HL-60/S4 treated with retinoic acid at 250 ng/mL for 4 days and 3 days (cell line): ENCODE data around the gene YJU2.

Source experiments
- in situ Hi-C: fragments of 300-500 bp; cut with MboI; formaldehyde crosslinking; loops from 2 replicates; pipeline ENCODE4 v1.7.0; 2022; ENCODE audit warnings: low sequenced_read_pairs

Gene YJU2

DNA sequence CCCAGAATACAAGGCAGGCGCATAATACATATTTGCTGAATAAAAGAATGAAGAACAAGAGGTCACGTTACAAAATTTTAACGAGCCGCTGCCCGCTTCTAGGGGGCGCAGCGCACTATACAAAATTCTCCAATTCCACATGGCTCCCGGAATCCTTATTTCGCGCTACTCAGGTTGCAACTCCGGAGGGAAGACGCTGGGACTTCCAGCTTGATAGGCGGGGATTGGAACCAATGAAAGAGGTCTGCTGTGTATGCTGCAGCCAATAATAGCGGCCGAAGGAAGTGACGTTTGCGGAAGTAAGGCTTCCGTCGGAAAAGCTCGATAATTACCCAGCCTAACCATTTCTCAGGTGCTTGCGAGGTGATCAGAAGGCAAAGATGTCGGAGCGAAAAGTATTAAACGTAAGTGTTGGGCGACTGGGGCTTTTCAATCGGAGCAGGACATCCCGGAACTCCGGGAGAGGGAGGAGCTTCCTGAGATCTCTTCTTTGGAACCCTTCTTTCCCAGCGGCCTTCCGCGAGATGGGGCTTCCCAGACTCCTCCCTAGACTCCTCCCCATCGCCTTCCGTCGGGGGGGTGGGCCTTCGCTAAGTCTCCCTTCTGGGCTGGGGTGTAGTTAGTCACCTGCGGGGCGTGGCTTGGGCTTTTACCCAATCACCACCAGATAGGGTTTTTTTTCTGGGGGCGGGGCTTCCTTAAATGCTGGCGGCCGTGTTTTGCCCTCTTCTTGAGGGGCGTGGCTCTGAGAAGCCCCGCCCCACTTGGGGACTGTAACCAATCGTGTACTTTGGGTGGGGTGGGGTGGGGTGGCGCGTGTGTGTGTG, at the start of gene YJU2:
Gene YJU2, plus strand, starts transcription at position 314 of the 827 bp plus-strand sequence. Its CDS starts 67 bp downstream, at position 381.
- in situ Hi-C loops, result no loop called here

DNA sequence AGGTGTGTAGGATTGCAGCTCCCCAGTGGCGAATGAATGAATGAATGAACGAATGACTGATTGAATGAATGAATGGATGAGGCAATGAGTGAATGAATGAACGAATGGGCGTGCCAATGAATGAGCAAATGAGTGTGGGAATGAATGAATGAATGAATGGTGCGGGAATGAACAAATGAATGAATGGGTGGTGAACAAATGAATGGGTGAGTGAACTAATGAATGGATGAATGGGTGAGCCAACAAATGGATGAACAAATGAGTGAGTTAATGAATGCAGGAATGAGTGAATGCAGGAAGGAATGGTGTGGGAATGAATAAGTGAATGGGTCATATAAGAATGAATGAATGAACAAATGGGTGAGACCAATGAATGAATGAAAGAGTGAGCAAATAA, 49.7 kb upstream of the YJU2 start:
- in situ Hi-C loops, result no loop called here

DNA sequence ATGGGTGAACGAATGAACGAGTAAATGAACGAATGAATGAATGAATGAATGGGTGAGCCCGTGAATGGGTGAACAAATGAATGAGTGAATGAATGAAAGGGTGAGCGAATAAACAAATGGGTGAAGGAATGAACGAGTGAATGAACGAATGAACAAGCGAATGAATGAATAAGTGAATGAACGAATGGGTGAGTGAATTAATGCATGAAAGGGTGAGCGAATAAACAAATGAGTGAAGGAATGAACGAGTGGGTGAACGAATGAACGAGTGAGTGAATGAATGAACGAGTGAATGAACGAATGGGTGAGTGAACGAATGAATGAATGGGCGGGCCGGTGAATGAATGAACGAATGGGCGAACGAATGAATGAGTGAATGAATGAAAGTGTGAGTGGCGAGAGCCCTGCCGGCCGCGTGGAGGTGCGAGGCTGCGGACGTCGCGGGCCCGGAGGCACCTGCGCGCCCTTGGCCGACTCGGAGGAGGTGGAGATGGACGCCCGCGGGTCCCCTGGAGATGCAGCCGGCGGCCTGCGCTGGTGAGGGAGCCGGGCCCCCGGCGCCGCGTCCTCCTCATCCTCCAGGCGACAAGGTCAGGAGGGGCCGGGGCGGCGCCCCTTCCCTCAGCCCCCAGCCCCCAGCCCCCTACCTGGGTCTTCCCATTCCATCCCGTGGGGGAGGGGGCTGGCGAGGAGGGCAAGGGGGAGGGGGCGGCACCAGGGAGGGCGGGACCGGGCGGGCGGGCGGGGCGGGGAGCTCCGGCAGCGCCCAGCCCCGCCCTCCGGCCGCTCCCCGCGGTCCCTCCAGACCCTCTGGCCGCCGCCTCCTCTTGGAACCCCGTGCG, 49.0 kb upstream of the YJU2 start:
- in situ Hi-C loops, result no loop called here

DNA sequence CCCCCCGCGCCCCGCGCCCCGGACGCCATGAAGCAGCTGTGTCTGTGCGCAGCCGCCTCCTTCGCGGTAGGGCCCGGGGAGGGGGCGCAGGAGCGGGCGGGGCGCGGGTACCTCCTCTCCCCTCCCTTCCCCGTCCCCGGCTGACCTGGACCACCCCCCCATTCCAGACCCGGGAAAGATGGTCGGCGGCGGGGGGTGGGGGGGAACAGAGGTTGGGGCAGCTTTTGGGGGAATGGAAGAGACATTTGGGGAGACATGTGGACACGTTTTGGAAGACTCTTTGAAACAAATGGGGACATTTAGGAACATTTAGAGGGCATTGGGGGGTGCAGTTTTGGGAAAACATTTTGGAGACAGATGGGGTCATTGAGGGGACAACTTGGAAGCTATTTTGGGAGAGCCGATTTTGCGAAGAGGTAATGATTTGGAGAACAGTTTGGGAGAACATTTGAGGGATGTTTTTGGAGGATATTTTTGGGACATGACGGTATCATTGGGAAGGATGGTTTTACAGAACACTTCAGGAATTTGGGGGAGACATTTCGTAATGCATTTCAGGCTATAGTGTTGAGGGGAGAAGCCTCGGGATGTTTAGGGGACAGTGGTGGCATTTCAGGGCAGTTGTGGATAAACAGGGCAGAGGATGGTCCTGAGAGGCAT, 48.3 kb upstream of the YJU2 start:
- in situ Hi-C loops, result no loop called here

DNA sequence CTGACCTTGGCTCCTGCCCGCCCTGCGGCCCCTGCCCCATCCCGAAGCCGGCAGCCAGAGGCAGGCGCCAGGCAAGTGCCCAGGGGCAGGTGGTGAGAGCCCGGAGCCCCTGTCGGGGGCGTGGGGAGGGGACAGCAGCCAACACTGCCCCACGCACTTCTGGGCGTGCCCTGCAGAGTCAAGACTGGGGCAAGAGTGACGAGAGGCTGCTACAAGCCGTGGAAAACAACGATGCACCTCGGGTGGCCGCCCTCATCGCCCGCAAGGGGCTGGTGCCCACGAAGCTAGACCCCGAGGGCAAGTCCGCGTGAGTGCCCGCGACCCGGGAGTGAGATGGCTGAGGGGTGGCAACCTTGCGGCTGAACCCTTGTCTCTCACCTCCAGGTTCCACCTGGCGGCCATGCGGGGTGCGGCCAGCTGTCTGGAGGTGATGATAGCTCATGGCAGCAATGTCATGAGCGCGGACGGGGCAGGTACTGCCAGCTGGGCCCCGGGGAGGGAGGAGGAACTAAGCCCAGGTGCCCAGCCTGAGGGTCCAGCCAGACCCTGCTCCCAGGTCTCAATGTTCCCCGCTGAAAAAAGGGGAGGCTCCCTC, 47.1 kb upstream of the YJU2 start:
- in situ Hi-C loops, result loop anchor here (25.0 kb wide), 1 partner anchor 337 kb away; the partner anchor contains the start of gene ZFR2

DNA sequence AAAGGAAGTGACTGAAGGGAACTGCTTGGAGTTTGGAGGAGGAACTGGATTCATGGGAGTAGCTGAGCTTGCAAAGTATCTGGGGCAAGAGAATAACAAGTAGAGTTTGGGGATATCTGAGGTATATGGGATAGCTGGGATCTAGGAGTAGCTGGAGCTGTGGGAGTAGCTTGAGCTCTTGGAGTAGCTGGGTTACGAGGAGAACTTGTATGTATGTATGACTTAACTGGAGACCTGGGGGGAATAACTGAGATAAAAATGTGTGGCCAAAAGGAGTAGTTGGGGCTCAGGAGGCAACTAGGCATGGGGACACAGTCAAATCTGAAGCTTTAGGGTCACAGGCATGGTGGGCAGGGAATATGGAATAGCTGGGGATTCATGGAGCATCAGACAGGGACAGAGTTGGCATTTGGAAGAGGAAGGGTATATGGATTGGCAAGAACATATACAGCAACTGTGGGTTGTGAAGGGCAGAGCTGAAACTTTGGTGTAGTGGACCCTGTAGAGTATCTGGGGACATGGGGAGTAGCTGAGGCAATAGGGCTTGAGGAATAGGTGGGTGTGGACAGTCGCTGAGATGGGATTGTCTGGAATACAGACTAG, 45.8 kb upstream of the YJU2 start:
- in situ Hi-C loops, result loop anchor here (25.0 kb wide), 1 partner anchor 339 kb away; the partner anchor contains the start of gene ZFR2

DNA sequence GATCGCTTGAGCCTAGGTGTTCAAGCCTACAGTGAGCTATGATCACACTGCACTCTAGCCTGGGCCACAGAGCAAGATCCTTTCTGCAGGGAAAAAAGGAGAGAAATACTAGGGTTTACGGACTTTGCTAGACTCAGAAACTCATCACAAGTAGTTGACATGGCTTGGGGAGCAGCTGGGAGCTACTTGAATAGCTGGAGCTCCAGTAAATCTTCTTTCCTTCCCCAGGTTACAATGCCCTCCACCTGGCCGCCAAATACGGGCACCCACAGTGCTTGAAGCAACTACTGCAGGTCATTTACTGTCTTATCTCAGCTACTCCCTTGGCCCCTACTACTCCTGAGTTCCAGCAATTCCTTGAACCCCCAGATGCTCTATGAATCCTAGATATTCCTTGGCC, 45.1 kb upstream of the YJU2 start:
- in situ Hi-C loops, result loop anchor here (25.0 kb wide), 1 partner anchor 339 kb away; the partner anchor contains the start of gene ZFR2

DNA sequence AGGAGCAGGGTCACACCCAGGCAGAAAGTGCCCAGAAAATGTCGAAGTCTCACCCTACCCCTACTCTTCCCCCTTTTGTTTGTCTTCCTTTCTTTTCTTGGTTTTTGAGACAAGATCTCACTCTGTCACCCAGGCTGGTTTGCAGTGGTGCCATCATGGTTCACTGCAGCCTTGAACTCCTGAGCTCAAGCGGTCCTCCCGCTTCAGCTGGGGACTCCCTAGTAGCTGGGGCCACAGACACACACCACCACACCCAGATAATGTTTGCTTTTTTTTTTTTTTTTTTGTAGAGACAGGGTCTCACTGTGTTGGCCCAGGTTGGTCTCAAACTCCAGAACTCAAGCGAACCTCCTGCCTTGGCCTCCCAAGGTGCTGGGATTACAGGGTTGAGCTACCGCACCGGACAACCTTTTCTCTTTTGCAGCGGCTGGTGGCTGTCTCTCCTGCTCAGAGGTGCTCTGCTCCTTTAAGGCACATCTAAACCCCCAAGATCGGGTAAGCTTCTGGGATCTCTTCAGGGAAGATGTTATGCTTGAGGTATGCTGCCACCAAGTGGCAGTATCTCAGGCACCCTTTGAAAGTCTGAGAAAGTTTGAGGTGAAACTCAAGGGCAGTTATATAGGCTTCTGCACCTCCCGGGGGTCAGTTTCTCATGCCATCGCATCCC, 39.9 kb upstream of the YJU2 start:
- in situ Hi-C loops, result loop anchor here (25.0 kb wide), 1 partner anchor 345 kb away; the partner anchor contains the start of gene ZFR2

DNA sequence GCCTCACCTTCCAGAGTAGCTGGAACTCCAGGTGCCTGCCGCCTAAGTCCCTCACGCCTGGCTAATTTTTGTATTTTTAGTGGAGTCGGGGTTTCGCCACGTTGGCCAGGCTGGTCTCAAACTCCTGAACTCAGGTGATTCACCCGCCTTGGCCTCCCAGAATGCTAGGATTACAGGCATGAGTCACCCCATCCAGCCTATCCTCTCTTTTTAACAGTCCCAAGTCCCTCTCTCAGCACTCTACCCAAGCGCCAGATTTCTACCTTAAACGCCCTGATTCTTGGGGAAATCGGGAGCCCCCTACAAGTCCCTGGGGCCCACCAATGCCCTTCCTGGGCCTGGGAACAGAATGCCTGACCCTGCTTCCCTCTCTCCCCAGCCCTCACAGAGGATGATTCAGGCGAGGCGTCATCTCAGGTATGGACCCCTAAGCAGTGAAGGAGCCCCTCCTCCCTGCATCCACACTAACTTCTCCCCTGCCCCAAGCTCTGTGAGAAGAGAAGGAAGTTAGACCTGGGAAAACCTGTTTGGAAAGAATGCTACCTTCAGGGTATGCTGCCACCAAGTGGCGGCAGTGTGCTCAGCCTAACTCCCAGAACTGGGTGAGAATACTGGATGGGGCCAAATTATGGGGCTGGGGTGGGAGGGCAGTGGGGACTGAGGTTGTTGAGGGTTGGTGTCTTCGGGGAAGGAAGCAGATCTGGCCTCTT, 38.3 kb upstream of the YJU2 start:
- in situ Hi-C loops, result loop anchor here (25.0 kb wide), 1 partner anchor 346 kb away; the partner anchor contains the start of gene ZFR2

DNA sequence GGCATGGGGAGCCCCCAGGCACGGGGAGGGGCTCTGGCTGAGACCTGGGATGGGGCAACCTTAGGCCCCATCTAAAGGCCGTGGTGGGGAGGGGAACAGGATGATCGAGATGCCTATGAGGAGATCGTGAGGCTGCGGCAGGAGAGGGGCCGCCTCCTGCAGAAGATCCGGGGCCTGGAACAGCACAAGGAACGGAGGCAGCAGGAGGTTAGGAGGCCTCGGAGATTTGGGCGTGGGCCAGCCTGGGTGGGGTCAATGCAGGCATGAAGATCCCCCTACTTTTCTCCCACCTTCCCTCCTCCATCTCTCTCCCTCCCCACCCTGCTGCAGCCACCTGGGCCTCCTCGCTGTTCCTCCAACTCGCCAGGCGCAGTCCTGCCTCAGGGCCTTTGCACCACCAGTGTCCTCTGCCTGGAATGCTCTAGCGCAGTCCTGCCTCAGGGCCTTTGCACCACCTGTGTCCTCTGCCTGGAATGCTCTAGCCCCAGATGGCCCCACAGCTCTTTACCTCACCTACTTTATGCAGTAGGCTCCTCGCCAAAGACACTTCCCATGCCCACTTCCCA, 36.6 kb upstream of the YJU2 start:
- in situ Hi-C loops, result loop anchor here (25.0 kb wide), 1 partner anchor 348 kb away; the partner anchor contains the start of gene ZFR2

DNA sequence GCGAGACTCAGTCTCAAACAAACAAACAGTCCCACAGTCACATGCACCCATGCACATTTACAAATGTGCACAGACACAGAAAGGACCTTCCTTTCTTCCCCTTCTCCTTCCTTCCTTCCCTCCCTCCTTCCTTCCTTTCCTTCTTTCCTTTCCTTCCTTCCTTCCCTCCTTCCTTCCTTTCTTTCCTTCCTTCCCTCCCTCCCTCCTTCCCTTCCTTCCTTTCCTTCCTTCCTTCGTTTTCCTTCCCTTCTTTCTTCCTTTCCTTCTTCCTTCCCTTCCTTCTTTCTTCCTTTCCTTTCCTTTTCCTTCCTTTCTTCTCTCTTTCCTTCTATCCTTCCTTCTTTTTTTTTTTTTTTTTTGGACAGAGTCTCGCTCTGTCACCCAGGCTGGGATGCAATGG, 33.8 kb upstream of the YJU2 start:
- in situ Hi-C loops, result loop anchor here (25.0 kb wide), 1 partner anchor 351 kb away; the partner anchor contains the start of gene ZFR2

DNA sequence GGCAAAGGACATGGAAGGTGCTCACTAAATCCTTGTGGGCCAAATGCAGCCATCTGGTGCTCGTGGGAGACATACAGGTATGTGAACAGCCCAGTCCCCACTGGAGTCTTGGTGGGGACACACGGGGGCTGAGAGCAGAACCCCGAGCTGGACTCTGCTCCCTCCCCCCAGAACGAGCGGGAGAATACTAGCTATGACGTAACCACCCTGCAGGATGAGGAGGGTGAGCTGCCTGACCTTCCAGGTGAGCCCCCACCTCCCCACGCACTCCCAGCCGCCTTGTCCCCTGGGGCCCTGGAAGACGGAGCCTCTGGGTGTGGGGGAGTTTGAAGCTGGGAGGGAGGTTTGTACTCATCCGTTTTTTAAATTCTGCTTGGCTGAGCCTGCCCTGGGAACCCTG, 31.1 kb upstream of the YJU2 start:
- in situ Hi-C loops, result loop anchor here (25.0 kb wide), 1 partner anchor 354 kb away; the partner anchor contains the start of gene ZFR2

DNA sequence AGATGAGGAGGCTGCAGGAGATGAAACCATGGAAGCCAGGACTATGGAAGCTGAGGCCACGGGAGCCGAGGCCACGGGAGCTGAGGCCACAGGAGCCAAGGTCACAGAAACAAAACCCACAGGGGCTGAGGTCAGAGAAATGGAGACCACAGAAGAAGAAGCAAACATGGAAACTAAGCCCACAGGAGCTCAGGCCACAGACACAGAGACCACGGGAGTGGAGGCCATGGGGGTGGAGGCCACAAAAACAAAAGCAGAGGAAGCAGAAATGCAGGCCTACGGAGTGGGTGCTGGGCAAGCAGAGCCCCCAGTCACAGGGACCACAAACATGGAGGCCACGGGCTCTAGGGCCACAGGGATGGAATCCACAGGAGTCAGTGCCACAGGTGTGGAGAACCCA, 30.0 kb upstream of the YJU2 start:
- in situ Hi-C loops, result loop anchor here (25.0 kb wide), 1 partner anchor 355 kb away; the partner anchor contains the start of gene ZFR2

DNA sequence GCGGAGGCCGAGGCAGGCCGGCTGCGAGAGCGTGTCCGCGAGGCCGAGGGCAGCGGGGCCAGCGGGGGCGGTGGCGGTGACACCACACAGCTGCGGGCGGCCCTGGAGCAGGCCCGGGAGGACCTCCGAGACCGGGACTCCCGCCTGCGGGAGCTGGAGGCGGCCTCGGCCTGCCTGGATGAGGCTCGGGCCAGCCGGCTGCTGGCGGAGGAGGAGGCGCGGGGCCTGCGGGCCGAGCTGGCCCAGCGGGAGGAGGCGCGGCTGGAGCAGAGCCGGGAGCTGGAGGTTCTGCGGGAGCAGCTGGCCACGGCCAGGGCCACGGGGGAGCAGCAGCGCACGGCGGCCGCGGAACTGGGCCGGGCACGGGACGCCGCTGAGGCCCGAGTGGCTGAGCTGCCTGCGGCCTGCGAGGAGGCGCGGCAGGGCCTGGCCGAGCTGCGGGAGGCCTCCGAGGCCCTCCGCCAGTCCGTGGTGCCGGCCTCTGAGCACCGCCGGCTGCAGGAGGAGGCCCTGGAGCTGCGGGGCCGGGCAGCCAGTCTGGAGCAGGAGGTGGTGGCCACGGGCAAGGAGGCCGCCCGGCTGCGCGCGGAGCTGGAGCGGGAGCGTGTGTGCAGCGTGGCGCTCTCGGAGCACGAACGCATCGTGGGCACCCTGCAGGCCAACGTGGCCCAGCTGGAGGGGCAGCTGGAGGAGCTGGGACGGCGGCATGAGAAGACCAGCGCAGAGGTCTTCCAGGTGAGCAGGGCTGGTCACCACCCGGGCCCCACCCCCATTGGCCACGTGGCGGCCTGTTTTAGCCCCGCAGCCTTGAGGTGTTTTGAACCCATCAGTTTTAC, 29.2 kb upstream of the YJU2 start:
- in situ Hi-C loops, result loop anchor here (25.0 kb wide), 1 partner anchor 355 kb away; the partner anchor contains the start of gene ZFR2

DNA sequence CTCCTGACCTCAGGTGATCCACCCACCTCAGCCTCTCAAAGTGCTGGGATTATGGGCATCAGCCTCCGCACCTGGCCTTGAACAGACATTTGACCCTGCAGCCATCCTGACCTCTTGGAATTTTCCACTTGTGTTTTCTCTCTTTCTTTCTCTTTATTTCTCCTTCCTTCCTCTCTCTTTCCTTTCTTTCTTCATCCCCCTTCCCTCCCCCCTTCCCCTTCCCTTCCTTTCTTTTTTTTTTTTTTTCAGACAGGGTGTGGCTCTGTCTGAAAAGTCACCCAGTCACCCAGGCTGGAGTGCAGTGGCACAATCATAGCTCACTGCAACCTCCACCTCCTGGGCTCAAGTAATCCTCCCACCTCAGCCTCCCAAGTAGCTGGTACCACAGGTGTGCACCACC, 28.4 kb upstream of the YJU2 start:
- in situ Hi-C loops, result loop anchor here (25.0 kb wide), 1 partner anchor 356 kb away; the partner anchor contains the start of gene ZFR2

DNA sequence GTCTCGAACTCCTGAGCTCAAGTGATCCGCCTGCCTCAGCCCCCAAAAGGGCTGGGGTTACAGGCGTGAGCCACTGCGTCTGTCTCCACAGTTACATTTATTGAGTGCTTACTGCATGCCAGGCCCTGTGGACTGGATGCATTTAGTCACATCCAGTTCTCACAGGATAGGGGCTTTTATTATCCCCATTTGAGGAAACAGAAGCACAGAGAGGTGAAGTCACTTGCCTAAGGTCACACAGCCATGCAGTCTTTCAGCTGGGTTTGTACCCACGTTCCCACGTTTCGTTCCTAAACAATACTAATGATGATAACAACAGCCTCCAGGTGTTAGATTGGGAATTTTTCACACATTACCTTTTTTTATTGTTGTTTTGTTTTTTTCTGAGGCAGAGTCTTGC, 26.7 kb upstream of the YJU2 start:
- in situ Hi-C loops, result loop anchor here (25.0 kb wide), 1 partner anchor 358 kb away; the partner anchor contains the start of gene ZFR2

DNA sequence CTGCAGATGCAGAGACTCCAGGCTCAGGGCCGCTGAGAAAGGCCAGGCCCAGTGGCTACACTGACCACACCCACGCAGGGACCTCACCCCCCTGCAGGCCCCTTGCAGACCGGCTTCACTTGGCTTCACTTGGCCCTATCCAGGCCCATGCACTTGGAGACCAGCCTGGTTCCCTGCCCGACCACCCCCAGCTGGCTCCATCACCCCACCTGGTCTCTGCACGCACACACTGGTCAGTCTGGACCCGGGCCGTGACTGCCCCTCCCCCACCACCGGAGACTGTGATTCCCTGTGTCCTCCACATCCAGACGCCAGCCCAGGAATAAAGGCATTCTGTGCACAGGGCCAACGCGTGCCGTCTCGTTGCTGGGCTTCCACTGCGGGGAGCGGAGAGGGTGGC, 22.4 kb upstream of the YJU2 start:
- in situ Hi-C loops, result loop anchor here (25.0 kb wide), 1 partner anchor 362 kb away; the partner anchor contains the start of gene ZFR2
